Measurements from ENCODE around the gene CTBP1.

Gene CTBP1

GRCh38 chr4:1199556-1200331 is 49.2 kb downstream of the CTBP1 start:
- no peak for DNase-seq

GRCh38 chr4:1198098-1198844 is 50.7 kb downstream of the CTBP1 start:
- DNase-seq = no peak

- DNase-seq = no peak
Observed at GRCh38 chr4:1196421-1197183, 52.3 kb downstream of the CTBP1 start.

GRCh38 chr4:1195891-1196401 is 53.0 kb downstream of the CTBP1 start:
- no peak for DNase-seq

GRCh38 chr4:1195109-1195671 is 53.7 kb downstream of the CTBP1 start:
- no peak for DNase-seq

GRCh38 chr4:1194010-1194900 is 54.7 kb downstream of the CTBP1 start:
- peak in 29 of 56 donors; percentile 13 to 74 (median 43) for DNase-seq

- no peak for DNase-seq
Observed at GRCh38 chr4:1193206-1194009, 55.5 kb downstream of the CTBP1 start.

- DNase-seq = peak in 2 of 56 donors; percentile 54 to 58
Observed at GRCh38 chr4:1192493-1193205, 56.3 kb downstream of the CTBP1 start.

GRCh38 chr4:1192091-1192492 is 56.8 kb downstream of the CTBP1 start:
- DNase-seq = peak in 52 of 56 donors; percentile 15 to 91 (median 72)

GRCh38 chr4:1191621-1192020 is 57.3 kb downstream of the CTBP1 start:
- no peak for DNase-seq

- no peak for DNase-seq
Observed at GRCh38 chr4:1187182-1187581, 61.7 kb downstream of the CTBP1 start.

GRCh38 chr4:1183985-1184773 is 64.8 kb downstream of the CTBP1 start:
- DNase-seq = no peak

- DNase-seq = no peak
Observed at GRCh38 chr4:1182313-1182712, 66.6 kb downstream of the CTBP1 start.

GRCh38 chr4:1180663-1181062 is 68.3 kb downstream of the CTBP1 start:
- no peak for DNase-seq

- DNase-seq = no peak
Observed at GRCh38 chr4:1179976-1180375, 69.0 kb downstream of the CTBP1 start.

GRCh38 chr4:1179089-1179441 is 69.9 kb downstream of the CTBP1 start:
- no peak for DNase-seq

GRCh38 chr4:1178300-1179088 is 70.4 kb downstream of the CTBP1 start:
- DNase-seq = no peak

Data from nucleus accumbens (tissue), 56 donors.